ENCODE results near the gene EIF4G1.

EIF4G1 gene

GRCh38 chr3:184381261-184382224 is 67.1 kb downstream of the EIF4G1 start:
- H3K36me3 ChIP-seq (ENCODE audit: insufficient read depth, low read length) = no peaks in the 10 kb centered on the region
- peaks cover 7% of the 10 kb centered on the region for H3K27me3 ChIP-seq (ENCODE audit: insufficient read depth, low read length)
- H2AFZ ChIP-seq (ENCODE audit: low read length) = no peak overlapping the region
- no peaks in the 10 kb centered on the region for H3K79me2 ChIP-seq (ENCODE audit: insufficient read depth, low read length)
- no peaks in the 10 kb centered on the region for H3K4me1 ChIP-seq (ENCODE audit: insufficient read depth, low read length, severe bottlenecking)
- no peaks in the 10 kb centered on the region for H3K9me3 ChIP-seq (ENCODE audit: low read length)
- H3K9ac ChIP-seq (ENCODE audit: low read length) = no peak overlapping the region
- H3K4me3 ChIP-seq (ENCODE audit: low read depth, low read length, poor library complexity, severe bottlenecking) = no peak overlapping the region
- no peaks in the 10 kb centered on the region for H3K9me2 ChIP-seq (ENCODE audit: low read depth, low read length)
- no peaks in the 10 kb centered on the region for H4K20me1 ChIP-seq (ENCODE audit: insufficient read depth, low read length)
- H3F3A ChIP-seq (ENCODE audit: insufficient read depth, low read length) = no peaks in the 10 kb centered on the region
- H3K4me2 ChIP-seq (ENCODE audit: low read length) = no peak overlapping the region
- TF ChIP-seq CTCF (IDR thresholded peaks at IDR 0.05; ENCODE audit: low read length) (no peak), EZH2 (IDR thresholded peaks at IDR 0.05; ENCODE audit: borderline replicate concordance, low read length) (no peak)
- no peak overlapping the region for H3K27ac ChIP-seq (ENCODE audit: low read depth, low read length, poor library complexity, severe bottlenecking)

GRCh38 chr3:184382326-184383032 is 68.1 kb downstream of the EIF4G1 start:
- H4K20me1 ChIP-seq (ENCODE audit: insufficient read depth, low read length) = no peaks in the 10 kb centered on the region
- no peaks in the 10 kb centered on the region for H3F3A ChIP-seq (ENCODE audit: insufficient read depth, low read length)
- H3K4me3 ChIP-seq (ENCODE audit: low read depth, low read length, poor library complexity, severe bottlenecking) = no peak overlapping the region
- H3K9me3 ChIP-seq (ENCODE audit: low read length) = no peaks in the 10 kb centered on the region
- H3K27me3 ChIP-seq (ENCODE audit: insufficient read depth, low read length) = peaks cover 7% of the 10 kb centered on the region
- H3K36me3 ChIP-seq (ENCODE audit: insufficient read depth, low read length) = no peaks in the 10 kb centered on the region
- H3K9me2 ChIP-seq (ENCODE audit: low read depth, low read length) = no peaks in the 10 kb centered on the region
- no peaks in the 10 kb centered on the region for H3K4me1 ChIP-seq (ENCODE audit: insufficient read depth, low read length, severe bottlenecking)
- H3K4me2 ChIP-seq (ENCODE audit: low read length) = no peak overlapping the region
- H2AFZ ChIP-seq (ENCODE audit: low read length) = no peak overlapping the region
- no peaks in the 10 kb centered on the region for H3K79me2 ChIP-seq (ENCODE audit: insufficient read depth, low read length)
- no peak overlapping the region for H3K9ac ChIP-seq (ENCODE audit: low read length)
- TF ChIP-seq EZH2 (IDR thresholded peaks at IDR 0.05; ENCODE audit: borderline replicate concordance, low read length) (no peak), CTCF (IDR thresholded peaks at IDR 0.05; ENCODE audit: low read length) (no peak)
- H3K27ac ChIP-seq (ENCODE audit: low read depth, low read length, poor library complexity, severe bottlenecking) = no peak overlapping the region

GRCh38 chr3:184383033-184383740 is 68.8 kb downstream of the EIF4G1 start:
- no peak overlapping the region for H3K4me3 ChIP-seq (ENCODE audit: low read depth, low read length, poor library complexity, severe bottlenecking)
- no peak overlapping the region for H3K27ac ChIP-seq (ENCODE audit: low read depth, low read length, poor library complexity, severe bottlenecking)
- H3F3A ChIP-seq (ENCODE audit: insufficient read depth, low read length) = no peaks in the 10 kb centered on the region
- H3K79me2 ChIP-seq (ENCODE audit: insufficient read depth, low read length) = no peaks in the 10 kb centered on the region
- H2AFZ ChIP-seq (ENCODE audit: low read length) = no peak overlapping the region
- H3K9me3 ChIP-seq (ENCODE audit: low read length) = no peaks in the 10 kb centered on the region
- no peak overlapping the region for H3K9ac ChIP-seq (ENCODE audit: low read length)
- no peak overlapping the region for H3K4me2 ChIP-seq (ENCODE audit: low read length)
- H4K20me1 ChIP-seq (ENCODE audit: insufficient read depth, low read length) = no peaks in the 10 kb centered on the region
- no peak for TF ChIP-seq EZH2 (IDR thresholded peaks at IDR 0.05; ENCODE audit: borderline replicate concordance, low read length)
- TF ChIP-seq CTCF (IDR thresholded peaks at IDR 0.05; ENCODE audit: low read length) = no peak
- no peaks in the 10 kb centered on the region for H3K4me1 ChIP-seq (ENCODE audit: insufficient read depth, low read length, severe bottlenecking)
- no peaks in the 10 kb centered on the region for H3K36me3 ChIP-seq (ENCODE audit: insufficient read depth, low read length)
- H3K27me3 ChIP-seq (ENCODE audit: insufficient read depth, low read length) = peaks cover 7% of the 10 kb centered on the region
- H3K9me2 ChIP-seq (ENCODE audit: low read depth, low read length) = no peaks in the 10 kb centered on the region

Data from OCI-LY1 (cell line).